Measurements from ENCODE around the gene PTPRO.

PTPRO gene

GRCh38 chr12:15322164-15323061 is at the start of gene PTPRO:
PTPRO (plus strand) TSS chr12:15322508.
- no peak for FAIRE-seq

GRCh38 chr12:15273896-15274295 is 48.4 kb upstream of the PTPRO start:
- FAIRE-seq = no peak

DNA sequence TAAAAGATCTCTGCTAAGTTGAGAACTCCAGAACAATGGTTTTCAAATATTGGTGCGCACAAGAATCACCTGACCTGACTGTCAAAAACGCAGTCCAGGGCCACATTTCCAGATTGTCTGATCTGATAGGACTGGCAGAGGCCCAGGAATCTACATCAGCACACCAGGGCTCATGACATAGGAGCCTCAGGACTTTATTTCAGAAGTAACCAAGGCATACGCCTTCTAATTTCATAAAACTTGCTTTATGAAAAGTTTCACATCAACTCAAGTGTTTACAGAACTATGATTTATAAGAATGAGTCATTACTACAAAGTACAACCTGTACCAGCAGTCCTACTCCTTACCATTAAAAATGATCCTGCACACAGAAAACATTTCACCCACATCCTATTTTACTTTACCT is 47.7 kb upstream of the PTPRO start:
- FAIRE-seq = no peak

DNA sequence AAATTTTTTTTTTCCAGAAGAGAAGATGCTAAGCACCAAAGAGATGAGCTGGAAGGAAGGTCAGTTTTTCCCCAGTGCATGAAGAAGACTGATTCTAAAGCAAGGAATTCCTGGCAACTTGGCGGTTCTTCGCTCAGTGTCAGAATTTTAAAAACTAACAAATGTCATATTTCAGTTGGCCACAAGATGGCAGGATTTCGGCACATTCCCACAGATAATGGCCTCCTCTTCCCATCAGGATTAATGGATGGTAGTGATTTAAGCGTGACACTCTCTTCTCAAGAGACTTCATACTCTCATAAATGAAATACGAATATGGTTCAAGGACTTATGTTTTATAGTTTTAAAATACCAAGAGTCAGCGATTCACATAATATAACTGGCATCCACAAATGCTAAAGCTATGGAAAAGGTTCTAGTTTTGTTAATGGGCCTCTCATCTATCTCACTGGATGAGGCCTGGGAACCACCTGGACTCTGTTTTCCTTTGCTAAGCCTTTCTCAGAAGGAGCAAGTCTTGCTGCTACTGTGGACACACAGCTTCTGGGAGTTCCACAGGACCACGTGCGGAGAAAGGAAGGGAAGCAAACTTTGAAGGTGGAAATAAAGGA is 46.1 kb upstream of the PTPRO start:
- no peak for FAIRE-seq

- no peak for FAIRE-seq
Measured at GRCh38 chr12:15278816-15279658, 43.3 kb upstream of the PTPRO start.

DNA sequence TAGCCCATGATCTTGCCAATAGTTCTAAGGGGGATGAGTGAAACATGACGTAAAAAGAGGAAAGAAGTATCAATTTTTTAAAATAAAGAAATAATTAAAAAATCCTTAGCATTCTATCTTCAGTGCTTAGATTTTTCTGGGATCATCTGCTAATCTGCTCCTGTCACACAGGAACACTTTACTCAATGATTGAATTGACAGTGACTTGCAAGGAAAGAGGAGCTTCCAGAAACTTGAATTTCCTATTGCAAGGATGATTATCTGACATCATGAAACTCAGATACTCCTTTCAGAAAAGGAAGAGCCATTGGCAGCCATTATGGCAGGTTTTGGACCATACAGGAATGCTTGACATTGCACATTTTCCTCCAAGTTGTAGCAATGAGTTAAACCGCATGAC is 41.4 kb upstream of the PTPRO start:
- no peak for FAIRE-seq

GRCh38 chr12:15289192-15289591 is 33.1 kb upstream of the PTPRO start:
- no peak for FAIRE-seq

DNA sequence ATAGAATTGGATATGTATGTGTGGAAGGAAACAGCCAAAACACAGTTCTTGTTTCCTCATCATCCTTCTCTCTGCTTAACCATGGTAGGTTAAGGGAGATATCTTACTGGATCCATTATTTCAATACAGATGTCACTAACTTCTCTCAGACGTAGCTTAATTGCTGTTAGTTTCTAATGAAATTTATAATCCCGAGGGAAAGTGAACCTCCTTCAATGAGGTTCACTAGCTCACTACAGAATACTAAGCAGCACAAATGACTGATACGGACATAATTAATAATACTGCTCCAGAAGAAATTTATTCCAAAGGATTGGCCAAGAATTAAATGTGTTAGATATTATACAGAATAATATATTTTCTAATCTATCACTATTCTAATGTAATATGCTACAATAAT is 28.6 kb upstream of the PTPRO start:
- no peak for FAIRE-seq

GRCh38 chr12:15299947-15300346 is 22.4 kb upstream of the PTPRO start:
- FAIRE-seq = no peak

DNA sequence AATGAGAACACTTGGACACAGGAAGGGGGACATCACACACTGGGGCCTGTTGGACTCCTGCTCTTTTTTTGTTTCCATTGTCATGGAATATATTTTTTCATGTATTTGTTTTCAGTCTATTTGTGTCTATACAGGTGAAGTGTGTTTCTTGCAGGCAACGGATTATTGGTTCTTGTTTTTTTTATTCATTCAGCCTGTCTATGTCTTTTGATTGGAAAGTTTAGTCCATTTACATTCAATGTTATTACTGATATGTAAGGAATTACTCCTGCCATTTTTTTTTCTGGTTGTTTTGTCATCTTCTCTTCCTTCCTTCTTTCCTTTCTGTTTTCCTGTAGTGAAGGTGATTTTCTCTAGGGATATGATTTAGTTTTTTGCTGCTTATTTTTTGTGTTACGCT is 18.0 kb upstream of the PTPRO start:
- no peak for FAIRE-seq

DNA sequence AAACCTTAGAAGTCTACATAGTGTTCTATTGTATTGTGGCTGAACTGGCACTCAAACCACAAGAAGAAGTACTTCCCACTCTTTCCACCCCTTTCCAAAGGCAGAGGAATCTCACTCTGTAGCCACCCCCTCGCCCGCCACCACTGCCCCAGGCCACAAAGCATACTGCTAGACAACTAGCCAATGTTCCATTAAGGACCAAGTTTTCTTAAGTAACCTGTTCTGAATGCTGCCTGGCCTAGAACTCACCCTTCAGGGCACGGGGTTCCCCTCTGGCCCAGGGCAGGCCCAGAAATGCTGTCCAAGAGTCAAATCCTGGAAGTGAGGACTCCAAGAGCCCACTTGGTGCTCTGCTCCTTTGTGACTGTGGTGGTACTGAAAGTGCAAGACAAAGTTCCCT is 15.7 kb upstream of the PTPRO start:
- FAIRE-seq = no peak

- FAIRE-seq = no peak
Measured at GRCh38 chr12:15307079-15307478, 15.2 kb upstream of the PTPRO start.

DNA sequence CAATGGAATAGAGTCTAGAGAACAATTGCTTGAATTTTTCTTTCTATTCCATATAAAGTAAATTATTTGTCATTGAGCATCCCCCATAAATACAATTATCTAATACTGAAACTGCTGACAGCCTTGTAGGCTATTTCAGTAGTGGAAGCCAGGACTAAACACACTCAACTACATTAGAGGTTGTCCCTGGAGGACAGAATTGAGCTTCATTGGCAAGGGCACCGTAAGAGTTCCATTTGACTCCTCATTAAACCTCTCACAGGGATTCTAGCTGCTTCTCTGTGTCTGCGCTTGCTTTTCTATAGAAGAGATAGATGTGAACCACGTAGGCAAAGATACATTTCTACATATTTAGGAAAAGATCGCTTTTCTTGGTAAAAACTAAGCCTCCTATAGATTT is 3.5 kb upstream of the PTPRO start:
- no peak for FAIRE-seq

DNA sequence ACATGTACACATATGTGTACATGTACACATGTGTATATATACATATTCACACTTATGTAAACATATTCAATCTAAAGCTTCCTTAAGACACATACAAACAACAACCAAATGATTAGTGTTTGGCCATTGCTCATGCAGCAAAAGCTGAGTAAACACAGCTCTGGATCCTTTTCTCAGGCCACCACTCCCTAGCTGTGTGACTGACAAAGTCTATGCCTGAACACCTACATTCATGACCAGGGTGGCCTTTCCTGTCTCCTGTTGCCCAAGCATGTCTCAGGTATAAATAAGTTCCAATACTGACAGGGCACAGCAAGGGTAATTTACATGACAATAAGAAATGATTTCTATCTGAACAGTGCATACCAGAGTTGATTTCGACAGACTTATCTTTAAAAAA is 1.4 kb upstream of the PTPRO start:
- no peak for FAIRE-seq

DNA sequence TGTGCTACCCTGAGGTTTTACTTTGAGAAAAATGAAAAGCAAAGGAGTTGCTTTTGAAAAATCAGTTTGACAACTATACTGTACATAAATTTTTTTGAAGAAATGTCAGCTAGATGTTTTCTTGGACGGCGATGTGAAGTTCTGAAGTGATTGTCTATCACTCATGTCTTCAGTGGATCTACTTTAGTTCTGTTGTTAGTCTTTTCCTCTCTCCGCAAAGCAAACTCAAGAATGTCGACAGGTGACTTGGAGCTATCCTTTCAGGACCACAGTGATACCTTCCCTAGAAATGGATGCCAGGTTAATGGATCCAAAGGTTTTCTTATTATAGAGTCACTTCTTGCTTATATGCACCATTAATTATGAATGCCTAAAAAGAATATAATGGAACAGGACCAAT is 1.2 kb downstream of the PTPRO start:
- no peak for FAIRE-seq

DNA sequence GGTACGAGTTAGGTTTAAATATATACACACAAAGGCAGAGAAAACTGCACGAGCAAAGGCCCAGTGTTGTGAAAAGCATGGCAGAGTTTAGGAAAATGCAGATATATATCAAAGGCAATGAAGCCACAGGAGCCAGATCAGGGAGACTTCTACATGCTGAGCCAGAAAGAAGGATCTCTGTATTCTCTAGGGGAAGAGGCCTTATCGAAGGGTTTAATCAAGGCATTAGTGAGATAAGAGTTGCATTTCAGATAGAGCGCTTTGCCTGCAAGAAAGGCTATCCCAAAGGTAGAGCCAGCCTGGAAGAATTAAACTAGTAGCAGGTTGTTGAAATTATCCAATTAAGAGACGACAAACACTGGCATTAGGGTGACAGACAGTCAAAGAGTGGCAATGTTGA is 7.6 kb downstream of the PTPRO start:
- FAIRE-seq = no peak

GRCh38 chr12:15334225-15334624 is 11.9 kb downstream of the PTPRO start:
- FAIRE-seq = no peak

GRCh38 chr12:15335959-15336358 is 13.7 kb downstream of the PTPRO start:
- FAIRE-seq = no peak

GRCh38 chr12:15336768-15337553 is 14.7 kb downstream of the PTPRO start:
- FAIRE-seq = no peak

- FAIRE-seq = no peak
Measured at GRCh38 chr12:15341371-15341770, 19.1 kb downstream of the PTPRO start.

- no peak for FAIRE-seq
Measured at GRCh38 chr12:15344561-15344960, 22.3 kb downstream of the PTPRO start.

GRCh38 chr12:15346488-15346887 is 24.2 kb downstream of the PTPRO start:
- no peak for FAIRE-seq

DNA sequence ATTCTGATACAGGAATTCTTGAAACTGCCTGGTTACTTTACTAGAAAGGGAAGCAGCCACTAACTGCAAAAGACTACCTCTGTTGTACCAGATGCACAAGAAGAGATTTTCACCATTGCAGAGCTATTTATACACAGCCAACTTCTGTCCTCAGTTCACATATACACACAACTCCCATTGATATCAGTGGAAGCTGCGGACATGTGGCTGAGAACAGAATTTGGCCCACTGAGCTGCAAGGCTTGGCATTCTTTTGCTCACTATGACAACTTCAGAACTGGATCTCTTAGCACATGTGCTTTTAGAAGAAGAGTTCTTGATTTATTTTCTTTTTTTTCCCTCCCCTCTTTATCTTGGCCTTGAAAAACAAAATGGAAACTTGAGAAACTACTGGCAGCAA is 28.3 kb downstream of the PTPRO start:
- no peak for FAIRE-seq
